Measurements from ENCODE around the gene HOXB3.

- TF ChIP-seq CTCF (IDR thresholded peaks at IDR 0.05) (no peak), POLR2A (IDR thresholded peaks at IDR 0.05) (no peak)
These were observed 83.8 kb downstream of the HOXB3 start for GRCh38 chr17:48506246-48506645.
